ENCODE data around the gene TAS2R50. TPM values are rescaled to one million over a fixed set of nuclear protein-coding genes. Genes with fewer than 3 reads are reported as not detected.

The TAS2R50 gene
- total and polyA plus RNA-seq, 10 of the 15 experiments (the other 5 are each of a cell fraction or from before 2014, with no cell fraction given): 0.33 to 3.2 (median 1.6) TPM; not detected in 5

GRCh38 chr12:10968765-10969456 is 17.8 kb downstream of the TAS2R50 start:
- no peak for FAIRE-seq
- intact Hi-C loops (cut with micrococcal nuclease; ENCODE audit: unreplicated experiment) (loop anchor here (10.0 kb wide), 1 partner anchor 226 kb away; no protein-coding TSS in a partner anchor), in situ Hi-C loops (cut with MboI) (no loop called here)
- Histone ChIP-seq H3K36me3 (ENCODE audit: control insufficient read depth in 2 of 2, insufficient read depth in 2 of 2, low read length in 1 of 2) (no peaks in the 10 kb centered on the region), H3K9me3 (replicated peaks; ENCODE audit: control insufficient read depth, insufficient read depth, low read length) (no peaks in the 10 kb centered on the region), H3K9ac (ENCODE audit: control insufficient read depth, insufficient read depth, low read length) (no peak overlapping the region), H4K20me1 (ENCODE audit: control insufficient read depth, insufficient read depth) (no peaks in the 10 kb centered on the region), H3K27ac (ENCODE audit: control insufficient read depth, insufficient read depth) (no peak overlapping the region), H3K27me3 (replicated peaks in 1 of 2; ENCODE audit: control insufficient read depth in 2 of 2, insufficient read depth in 2 of 2, low read length in 1 of 2) (no peaks in the 10 kb centered on the region), H3K4me3 (no peak overlapping the region), H3K4me2 (ENCODE audit: control insufficient read depth, insufficient read depth) (no peak overlapping the region), H2AFZ (ENCODE audit: control insufficient read depth, low read depth, low read length) (no peak overlapping the region), H3K79me2 (ENCODE audit: control insufficient read depth, insufficient read depth, low read length) (no peaks in the 10 kb centered on the region), H3K4me1 (ENCODE audit: control insufficient read depth, insufficient read depth, low read length) (no peaks in the 10 kb centered on the region)
- BruUV-seq (replicated peaks): no TSS peak
- SMC1A ChIA-PET (ENCODE audit: uncharacterized antibody, unreplicated experiment): no interaction called here
- RAD21 ChIA-PET (ENCODE audit: unreplicated experiment): no interaction called here
- no peak for DNase-seq (ENCODE audit: low read depth, low spot score)
- WGBS (ENCODE audit: insufficient coverage, insufficient replicate concordance, low lambda C conversion rate, missing lambda C conversion rate): 96% methylated on average over 15 of the region's 15 CpGs
- TF ChIP-seq GATAD2B (conservative IDR thresholded peaks at IDR 0.05; ENCODE audit: low read depth): no peak
- TF ChIP-seq ZBED1 (IDR thresholded peaks at IDR 0.05; ENCODE audit: borderline replicate concordance): no peak
- TF ChIP-seq BCL11A (IDR thresholded peaks at IDR 0.05; ENCODE audit: low read depth, low read length): no peak
- TF ChIP-seq TCF3 (IDR thresholded peaks at IDR 0.05; ENCODE audit: borderline replicate concordance, insufficient read depth, low read depth, low read length): no peak
- no peak for TF ChIP-seq ZSCAN29 (IDR thresholded peaks at IDR 0.05)
- no peak for TF ChIP-seq MTA2 (IDR thresholded peaks at IDR 0.05; ENCODE audit: low read depth)
- TF ChIP-seq NR2C1 (IDR thresholded peaks at IDR 0.05): no peak
- no peak for TF ChIP-seq DPF2 (IDR thresholded peaks at IDR 0.05)
- TF ChIP-seq HDAC2 (IDR thresholded peaks at IDR 0.05): no peak
- no peak for TF ChIP-seq SIN3A (IDR thresholded peaks at IDR 0.05; ENCODE audit: low read depth, low read length)
- no peak for TF ChIP-seq EED (IDR thresholded peaks at IDR 0.05; ENCODE audit: low read depth)
- TF ChIP-seq RBBP5 (conservative IDR thresholded peaks at IDR 0.05): no peak
- no peak for TF ChIP-seq CHD4 (IDR thresholded peaks at IDR 0.05)
- no peak for TF ChIP-seq PML (IDR thresholded peaks at IDR 0.05; ENCODE audit: low read length)
- no peak for TF ChIP-seq HDGF (IDR thresholded peaks at IDR 0.05)
- no peak for TF ChIP-seq MYB (IDR thresholded peaks at IDR 0.05; ENCODE audit: borderline replicate concordance, low read depth, low read length)
- no peak for TF ChIP-seq FOXM1 (IDR thresholded peaks at IDR 0.05; ENCODE audit: low read depth, low read length)
- no peak for TF ChIP-seq SIX5 (IDR thresholded peaks at IDR 0.05; ENCODE audit: low read depth, low read length, severe bottlenecking)
- no peak for TF ChIP-seq CBX3 (IDR thresholded peaks at IDR 0.05; ENCODE audit: borderline replicate concordance, low read depth)
- POLR2A ChIA-PET: interaction anchor here (1.0 kb wide), 1 partner anchor 26 kb away, joined by 3 read pairs; no protein-coding TSS in a partner anchor
- CTCF ChIA-PET: interaction anchor here (0.7 to 1.7 kb wide), 2 partner anchors 13 to 231 kb away, joined by 3 to 4 read pairs; no protein-coding TSS in a partner anchor
- ATAC-seq: no peak

All from GM12878 (cell line).